Natural killer cell (primary cell): ENCODE measurements around the gene KLK8. TPM values are rescaled to one million over a fixed set of nuclear protein-coding genes. Genes with fewer than 3 reads are reported as not detected.

Source experiments
- ATAC-seq, 3 donors: fragments of 150-1000 bp in 2 of 3; fragments of 200-7000 bp in 1 of 3; cut with Tn5 transposase; 1 replicate in 1 of 3; 2 replicates in 2 of 3; pipeline ENCODE4 v1.10.0; 2021; ENCODE audit warnings: mild to moderate bottlenecking in 2 of 3, moderate library complexity in 2 of 3
- DNase-seq, 2 donors: peaks; one replicate each; pipeline versions ENCODE4 v3.0.0 to v3.0.0-alpha.2; 2013 to 2021; ENCODE audit warnings: mixed read lengths in 1 of 2
- H3K27ac ChIP-seq: one replicate; pipeline ENCODE4 v1.5.1; 2013; ENCODE audit warnings: mild to moderate bottlenecking, low read length
- H3K27me3 ChIP-seq: one replicate; pipeline ENCODE4 v1.6.1; 2013; ENCODE audit warnings: low read length; ENCODE audit not compliant: control insufficient read depth, insufficient read depth
- H3K36me3 ChIP-seq: one replicate; pipeline ENCODE4 v1.6.1; 2013; ENCODE audit warnings: low read length; ENCODE audit not compliant: control insufficient read depth, insufficient read depth
- H3K4me1 ChIP-seq: one replicate; pipeline ENCODE4 v1.6.1; 2013; ENCODE audit warnings: low read length; ENCODE audit not compliant: control insufficient read depth, insufficient read depth
- H3K4me3 ChIP-seq: one replicate; pipeline ENCODE4 v1.5.1; 2013; ENCODE audit warnings: low read length
- H3K9me3 ChIP-seq: one replicate; pipeline ENCODE4 v1.6.1; 2013; ENCODE audit warnings: low read length; ENCODE audit not compliant: control insufficient read depth, insufficient read depth
- H3K27ac Mint-ChIP-seq, 2 donors: one replicate each; pipeline ENCODE4 v1.8.0; 2022; ENCODE audit warnings: mild to moderate bottlenecking in 2 of 2, mixed read lengths in 2 of 2, moderate library complexity in 1 of 2
- H3K27me3 Mint-ChIP-seq, 2 donors: one replicate each; pipeline ENCODE4 v1.8.0; 2022; ENCODE audit warnings: low read depth in 2 of 2, mixed read lengths in 2 of 2
- H3K36me3 Mint-ChIP-seq: one replicate; pipeline ENCODE4 v1.8.0; 2022; ENCODE audit warnings: mixed read lengths
- H3K4me1 Mint-ChIP-seq, 2 donors: one replicate each; pipeline ENCODE4 v1.8.0; 2022; ENCODE audit warnings: mixed read lengths in 2 of 2
- H3K4me3 Mint-ChIP-seq: one replicate; pipeline ENCODE4 v1.8.0; 2022; ENCODE audit warnings: mild to moderate bottlenecking, moderate library complexity, mixed read lengths
- H3K9me3 Mint-ChIP-seq, 2 donors: one replicate each; pipeline ENCODE4 v1.8.0; 2022; ENCODE audit warnings: mixed read lengths in 2 of 2
- WGBS: methylation state at CpG from one replicate; pipeline ENCODE4 v1.1.7; 2013; ENCODE audit warnings: missing lambda C conversion rate; ENCODE audit not compliant: insufficient coverage; 5-methylcytosine and 5-hydroxymethylcytosine counted together
- intact Hi-C: fragments of 100-400 bp; cut with micrococcal nuclease; formaldehyde crosslinking; loops from one replicate; pipeline ENCODE4 v1.14.2; 2022
- total RNA-seq, 4 donors: library from RNA; stranded (reverse); fragments of 120-200 nt in 1 of 4; gene quantifications; one replicate each; pipeline versions ENCODE4 v1.2.3 to v1.2.4, GENCODE V29; 2013 to 2022
- TF ChIP-seq, protein P1 (sequence below): fragments of 200-600 bp; IDR thresholded peaks from one replicate; pipeline ENCODE4 v1.8.0; 2022; ENCODE audit warnings: antibody characterized with exemption

Gene KLK8
- total RNA-seq, 3 donors from 2014 or later (not counting 1 experiment from before 2014, with no cell fraction given), result not detected

DNA sequence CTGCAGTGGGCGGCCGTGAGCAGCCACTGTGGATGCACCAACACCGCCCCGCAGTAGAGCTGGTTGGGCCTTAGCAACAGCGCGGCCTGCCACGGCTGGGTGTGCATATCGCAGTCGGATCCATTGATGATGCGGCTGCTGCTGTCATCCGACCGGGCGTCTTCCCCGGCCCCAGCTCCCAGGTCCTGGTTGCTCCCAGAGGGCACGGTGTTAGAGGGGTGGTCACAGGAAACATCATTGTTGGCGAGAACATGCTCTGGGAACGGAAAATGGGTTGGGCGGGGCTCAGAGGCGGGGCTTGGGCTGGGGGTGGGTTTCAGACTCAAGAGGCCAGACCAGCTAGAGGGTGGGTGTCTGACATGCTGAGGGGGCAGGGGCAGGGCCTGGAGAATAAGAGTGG lies 51.5 kb downstream of the KLK8 start:
- H3K9me3 ChIP-seq, result no peaks in the 10 kb centered on the region
- no peak overlapping the region for H3K27ac ChIP-seq
- Mint-ChIP-seq H3K36me3 (no peaks in the 10 kb centered on the region), H3K27ac (no peak overlapping the region), H3K4me1 (peaks cover 0 to 6% of the 10 kb centered on the region in 2 donors), H3K9me3 (no peaks in the 10 kb centered on the region), H3K27me3 (peaks cover 7 to 17% of the 10 kb centered on the region in 2 donors), H3K4me3 (no peak overlapping the region)
- H3K4me3 ChIP-seq, result no peak overlapping the region
- TF ChIP-seq, protein P1, sequence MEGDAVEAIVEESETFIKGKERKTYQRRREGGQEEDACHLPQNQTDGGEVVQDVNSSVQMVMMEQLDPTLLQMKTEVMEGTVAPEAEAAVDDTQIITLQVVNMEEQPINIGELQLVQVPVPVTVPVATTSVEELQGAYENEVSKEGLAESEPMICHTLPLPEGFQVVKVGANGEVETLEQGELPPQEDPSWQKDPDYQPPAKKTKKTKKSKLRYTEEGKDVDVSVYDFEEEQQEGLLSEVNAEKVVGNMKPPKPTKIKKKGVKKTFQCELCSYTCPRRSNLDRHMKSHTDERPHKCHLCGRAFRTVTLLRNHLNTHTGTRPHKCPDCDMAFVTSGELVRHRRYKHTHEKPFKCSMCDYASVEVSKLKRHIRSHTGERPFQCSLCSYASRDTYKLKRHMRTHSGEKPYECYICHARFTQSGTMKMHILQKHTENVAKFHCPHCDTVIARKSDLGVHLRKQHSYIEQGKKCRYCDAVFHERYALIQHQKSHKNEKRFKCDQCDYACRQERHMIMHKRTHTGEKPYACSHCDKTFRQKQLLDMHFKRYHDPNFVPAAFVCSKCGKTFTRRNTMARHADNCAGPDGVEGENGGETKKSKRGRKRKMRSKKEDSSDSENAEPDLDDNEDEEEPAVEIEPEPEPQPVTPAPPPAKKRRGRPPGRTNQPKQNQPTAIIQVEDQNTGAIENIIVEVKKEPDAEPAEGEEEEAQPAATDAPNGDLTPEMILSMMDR, result no peak
- H3K27me3 ChIP-seq, result no peaks in the 10 kb centered on the region
- WGBS, result 66% methylated on average over 19 of the region's 19 CpGs
- H3K4me1 ChIP-seq, result no peaks in the 10 kb centered on the region
- no peaks in the 10 kb centered on the region for H3K36me3 ChIP-seq
- no peak for ATAC-seq
- intact Hi-C loops, result no loop called here
- no peak for DNase-seq

DNA sequence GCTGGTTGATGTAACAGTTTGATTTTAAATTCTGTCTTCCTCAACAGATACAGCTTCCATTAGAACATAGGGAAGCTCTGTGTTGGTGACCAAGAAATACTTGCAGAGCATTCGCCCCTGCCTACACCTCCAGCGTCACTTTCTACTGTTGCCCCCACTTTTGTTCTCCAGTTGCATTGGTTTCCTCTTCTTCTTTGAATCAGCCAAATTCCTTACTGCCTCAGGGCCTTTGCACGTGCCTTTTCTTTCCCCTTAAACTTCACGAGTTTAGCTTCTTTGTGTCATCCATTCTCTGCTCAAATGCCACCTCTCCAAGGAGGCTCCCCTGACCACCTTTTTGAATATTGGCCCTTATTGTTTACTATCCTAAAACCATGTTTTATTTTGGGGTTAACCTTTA lies 54.3 kb downstream of the KLK8 start:
- 77% methylated on average over 4 of the region's 4 CpGs for WGBS
- H3K27ac Mint-ChIP-seq, result no peak overlapping the region
- intact Hi-C loops, result no loop called here

More for the DNA sequence above, 54.3 kb downstream of the KLK8 start:
- H3K4me3 Mint-ChIP-seq, result no peak overlapping the region
- TF ChIP-seq, protein P1, result no peak
- Histone ChIP-seq H3K9me3 (no peaks in the 10 kb centered on the region), H3K4me3 (no peak overlapping the region), H3K27me3 (no peaks in the 10 kb centered on the region), H3K36me3 (no peaks in the 10 kb centered on the region), H3K4me1 (no peaks in the 10 kb centered on the region), H3K27ac (no peak overlapping the region)
- H3K4me1 Mint-ChIP-seq, result peaks cover 0 to 6% of the 10 kb centered on the region in 2 donors
- peaks cover 0 to 2% of the 10 kb centered on the region in 2 donors for H3K9me3 Mint-ChIP-seq
- H3K36me3 Mint-ChIP-seq, result no peaks in the 10 kb centered on the region
- DNase-seq (no peak), ATAC-seq (no peak)
- H3K27me3 Mint-ChIP-seq, result peaks cover 7 to 21% of the 10 kb centered on the region in 2 donors

Other genes starting within 250 kb of the KLK8 start
- gene GPR32, start 231.1 kb downstream of the KLK8 start, total RNA-seq, result not detected
- gene ACP4, start 211.2 kb downstream of the KLK8 start, total RNA-seq, result not detected
- not detected for gene KLK1, start 177.8 kb downstream of the KLK8 start, total RNA-seq
- not detected for gene KLK15, start 168.0 kb downstream of the KLK8 start, total RNA-seq
- not detected for gene KLK3, start 146.7 kb downstream of the KLK8 start, total RNA-seq
- gene KLK2, start 128.2 kb downstream of the KLK8 start, total RNA-seq, result not detected
- gene KLK4, start 90.2 kb downstream of the KLK8 start, total RNA-seq, result not detected
- not detected for gene KLK5, start 48.6 kb downstream of the KLK8 start, total RNA-seq
- gene KLK6, start 32.0 kb downstream of the KLK8 start, total RNA-seq, result not detected
- gene KLK7, start 17.7 kb downstream of the KLK8 start, total RNA-seq, result not detected
- gene KLK10, start 18.1 kb upstream of the KLK8 start, total RNA-seq, result not detected
- gene KLK11, start 25.0 kb upstream of the KLK8 start, total RNA-seq, result not detected
- gene KLK12, start 33.4 kb upstream of the KLK8 start, total RNA-seq, result not detected
- gene KLK13, start 63.5 kb upstream of the KLK8 start, total RNA-seq, result not detected
- gene KLK14, start 81.3 kb upstream of the KLK8 start, total RNA-seq, result 1 to 10 TPM in 2 of 3 donors, under 1 TPM in 1; 0.64 to 1.3 (median 1.1) TPM
- gene CTU1, start 106.8 kb upstream of the KLK8 start, total RNA-seq, result 1 to 10 TPM; 2.5 to 6.5 (median 3.8) TPM
- gene SIGLEC9, start 123.3 kb upstream of the KLK8 start, total RNA-seq, result 10 to 100 TPM; 13.0 to 15.3 (median 13.8) TPM
- 10 to 100 TPM; 48.6 to 56.0 (median 49.5) TPM for gene SIGLEC7, start 140.7 kb upstream of the KLK8 start, total RNA-seq
- gene CD33, start 223.5 kb upstream of the KLK8 start, total RNA-seq, result 1 to 10 TPM; 2.3 to 6.5 (median 6.0) TPM
- gene SIGLECL1, start 249.5 kb upstream of the KLK8 start, total RNA-seq, result not detected